Mesothelial cell of epicardium (in vitro differentiated cells): ENCODE measurements around the gene CDH20. TPM values are rescaled to one million over a fixed set of nuclear protein-coding genes. Genes with fewer than 3 reads are reported as not detected.

Experiments used
- DNase-seq, 2 experiments: peaks; one replicate each; pipeline ENCODE4 v3.0.0; 2021; ENCODE audit warnings: low spot score in 2 of 2; ENCODE audit not compliant: unreplicated experiment in 2 of 2
- H3K27ac Mint-ChIP-seq: 2 replicates; pipeline ENCODE4 v1.8.0; 2021; ENCODE audit warnings: mixed read lengths
- H3K27me3 Mint-ChIP-seq: 2 replicates; pipeline ENCODE4 v1.8.0; 2021; ENCODE audit warnings: low read depth, mixed read lengths
- H3K36me3 Mint-ChIP-seq: 2 replicates; pipeline ENCODE4 v1.8.0; 2021; ENCODE audit warnings: mixed read lengths
- H3K4me1 Mint-ChIP-seq: 2 replicates; pipeline ENCODE4 v1.8.0; 2021; ENCODE audit warnings: mixed read lengths
- H3K4me3 Mint-ChIP-seq: 2 replicates; pipeline ENCODE4 v1.8.0; 2021; ENCODE audit warnings: mild to moderate bottlenecking, moderate library complexity, mixed read lengths
- H3K9me3 Mint-ChIP-seq: 2 replicates; pipeline ENCODE4 v1.8.0; 2021; ENCODE audit warnings: mixed read lengths
- CTCF ChIP-seq: fragments of 200-600 bp; sonication (generic); IDR thresholded peaks from one replicate; pipeline ENCODE4 v1.5.0; 2021; ENCODE audit warnings: antibody characterized with exemption; ENCODE audit not compliant: unreplicated experiment
- total RNA-seq: library from RNA; stranded (reverse); gene quantifications from 3 replicates; pipeline ENCODE4 v1.2.1, GENCODE V29; 2021

Gene CDH20
- total RNA-seq, 1 donor from 2014 or later, result 0.89 TPM

- H3K9me3 Mint-ChIP-seq, result no peaks in the 10 kb centered on the region
- peaks cover under 1% of the 10 kb centered on the region for H3K27me3 Mint-ChIP-seq
- no peak for DNase-seq
- H3K4me1 Mint-ChIP-seq, result peaks cover 23% of the 10 kb centered on the region
- TF ChIP-seq CTCF, result no peak
- no peaks in the 10 kb centered on the region for H3K36me3 Mint-ChIP-seq
- no peak overlapping the region for H3K27ac Mint-ChIP-seq
- H3K4me3 Mint-ChIP-seq, result no peak overlapping the region
Measured at GRCh38 chr18:61554946-61555361, 221.7 kb downstream of the CDH20 start.

GRCh38 chr18:61556316-61556715 lies 223.1 kb downstream of the CDH20 start:
- Mint-ChIP-seq H3K36me3 (peaks cover 2% of the 10 kb centered on the region), H3K4me1 (peaks cover 16% of the 10 kb centered on the region), H3K9me3 (peaks cover 8% of the 10 kb centered on the region), H3K27ac (no peak overlapping the region), H3K4me3 (no peak overlapping the region), H3K27me3 (no peaks in the 10 kb centered on the region)
- no peak for DNase-seq
- no peak for TF ChIP-seq CTCF

GRCh38 chr18:61556862-61557261 lies 223.6 kb downstream of the CDH20 start:
- peaks cover 3% of the 10 kb centered on the region for H3K36me3 Mint-ChIP-seq
- H3K4me1 Mint-ChIP-seq, result peaks cover 10% of the 10 kb centered on the region
- H3K9me3 Mint-ChIP-seq, result peaks cover 9% of the 10 kb centered on the region
- H3K27ac Mint-ChIP-seq, result no peak overlapping the region
- DNase-seq, result no peak
- no peaks in the 10 kb centered on the region for H3K27me3 Mint-ChIP-seq
- H3K4me3 Mint-ChIP-seq, result no peak overlapping the region
- no peak for TF ChIP-seq CTCF

- Mint-ChIP-seq H3K4me3 (no peak overlapping the region), H3K9me3 (peaks cover 30% of the 10 kb centered on the region), H3K36me3 (peaks cover 6% of the 10 kb centered on the region), H3K4me1 (no peaks in the 10 kb centered on the region), H3K27ac (no peak overlapping the region), H3K27me3 (no peaks in the 10 kb centered on the region)
- TF ChIP-seq CTCF, result no peak
- no peak for DNase-seq
Measured at GRCh38 chr18:61569176-61569892, 236.1 kb downstream of the CDH20 start.

- H3K27me3 Mint-ChIP-seq, result no peaks in the 10 kb centered on the region
- H3K36me3 Mint-ChIP-seq, result peaks cover 6% of the 10 kb centered on the region
- TF ChIP-seq CTCF, result no peak
- no peaks in the 10 kb centered on the region for H3K4me1 Mint-ChIP-seq
- DNase-seq, result no peak
- H3K4me3 Mint-ChIP-seq, result no peak overlapping the region
- H3K27ac Mint-ChIP-seq, result no peak overlapping the region
- peaks cover 30% of the 10 kb centered on the region for H3K9me3 Mint-ChIP-seq
Measured at GRCh38 chr18:61570070-61570469, 236.8 kb downstream of the CDH20 start.
